Measurements from ENCODE around the gene KCNQ4. TPM values are rescaled to one million over a fixed set of nuclear protein-coding genes. Genes with fewer than 3 reads are reported as not detected.

KCNQ4 gene
- total and polyA plus RNA-seq, 2 donors (not counting 1 experiment from before 2014, with no cell fraction given) = 0.16 to 0.20 TPM

DNA sequence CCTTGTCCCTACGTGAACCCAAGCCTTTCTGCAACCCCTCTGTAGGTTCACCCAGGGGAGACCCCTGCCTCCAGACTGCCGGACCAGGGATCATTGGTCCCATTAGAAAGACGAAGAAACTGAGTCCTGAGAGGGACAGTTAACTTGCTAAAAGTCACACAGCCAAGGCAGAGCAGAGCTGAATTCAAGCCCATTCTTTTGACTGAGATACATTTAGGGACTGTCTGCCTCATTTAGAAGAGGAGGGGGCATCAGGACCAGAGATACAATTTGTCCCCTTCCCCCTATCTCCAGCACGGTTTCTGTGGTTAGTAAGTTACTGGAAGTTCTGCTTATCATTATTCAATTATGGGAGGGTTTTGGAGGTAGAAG, 19.1 kb downstream of the KCNQ4 start:
- intact Hi-C loops (cut with micrococcal nuclease) = loop anchor here (1.0 to 5.0 kb wide), 5 partner anchors 16 to 137 kb away; partner anchors contain the start of genes CITED4, NFYC and RIMS3
- H3K4me2 ChIP-seq (replicated peaks; ENCODE audit: low read depth, low read length, poor library complexity, severe bottlenecking) = peak overlapping the region; percentile 76
- H3K79me2 ChIP-seq (ENCODE audit: control insufficient read depth, insufficient read depth, low read length) = no peaks in the 10 kb centered on the region
- ChIA-PET POLR2A (no interaction called here), CTCF (interaction anchor here (1.1 to 2.2 kb wide), 2 partner anchors 28 to 30 kb away, joined by 3 to 8 read pairs; no protein-coding TSS in a partner anchor)
- peaks cover 15 to 35% of the 10 kb centered on the region in 2 donors for H3K4me1 ChIP-seq (ENCODE audit: control insufficient read depth in 2 of 2, insufficient read depth in 2 of 2, low read length in 2 of 2)
- ATAC-seq (ENCODE audit: low read depth) (no peak), DNase-seq (no peak)
- H3K4me3 ChIP-seq (ENCODE audit: control extremely low read depth in 1 of 5, extremely low read depth in 1 of 5, insufficient read depth in 1 of 5, low read depth in 2 of 5, low read length in 4 of 5) = peak overlapping the region in 4 of 5 experiments; percentile 6 to 89 (median 62)
- Mint-ChIP-seq H3K4me1 (peaks cover 28% of the 10 kb centered on the region), H3K4me3 (peak overlapping the region; percentile 81), H3K9me3 (ENCODE audit: insufficient read depth) (no peaks in the 10 kb centered on the region), H3K27ac (peak overlapping the region; percentile 53), H3K27me3 (no peaks in the 10 kb centered on the region)
- H3K27me3 ChIP-seq (replicated peaks in 1 of 4; ENCODE audit: control extremely low read depth in 1 of 4, control insufficient read depth in 3 of 4, insufficient read depth in 4 of 4, low read length in 3 of 4) = no peaks in the 10 kb centered on the region
- H3K9ac ChIP-seq (ENCODE audit: low read length) = peak overlapping the region; percentile 61
- 60% methylated on average over 3 of the region's 4 CpGs for WGBS (ENCODE audit: insufficient coverage)
- H2AFZ ChIP-seq (ENCODE audit: insufficient read depth, low read depth, low read length, poor library complexity, severe bottlenecking) = peak overlapping the region; percentile 77
- peak overlapping the region; percentile 25 to 39 for H3K27ac ChIP-seq (ENCODE audit: low read length in 2 of 2)
- no peak for TF ChIP-seq CTCF (IDR thresholded peaks at IDR 0.05)
- no peak for TF ChIP-seq EZH2 (IDR thresholded peaks at IDR 0.05; ENCODE audit: borderline replicate concordance, insufficient read depth, low read depth, low read length, poor library complexity, severe bottlenecking)
- H4K20me1 ChIP-seq (ENCODE audit: control insufficient read depth, insufficient read depth, low read length, poor library complexity, severe bottlenecking) = no peaks in the 10 kb centered on the region
- no peaks in the 10 kb centered on the region for H3K36me3 ChIP-seq (replicated peaks in 1 of 2; ENCODE audit: control extremely low read depth in 1 of 2, control insufficient read depth in 1 of 2, extremely low read depth in 1 of 2, insufficient read depth in 2 of 2, low read length in 1 of 2)
- H3K9me3 ChIP-seq (ENCODE audit: control extremely low read depth in 1 of 3, control insufficient read depth in 2 of 3, insufficient read depth in 1 of 3, low read length in 2 of 3) = no peaks in the 10 kb centered on the region

- ATAC-seq (ENCODE audit: low read depth) (no peak), DNase-seq (peak; percentile 35)
- TF ChIP-seq CTCF (IDR thresholded peaks at IDR 0.05) (no peak), EZH2 (IDR thresholded peaks at IDR 0.05; ENCODE audit: borderline replicate concordance, insufficient read depth, low read depth, low read length, poor library complexity, severe bottlenecking) (no peak)
- Histone ChIP-seq H3K4me1 (ENCODE audit: control insufficient read depth in 2 of 2, insufficient read depth in 2 of 2, low read length in 2 of 2) (peaks cover 15 to 35% of the 10 kb centered on the region in 2 donors), H3K9me3 (ENCODE audit: control extremely low read depth in 1 of 3, control insufficient read depth in 2 of 3, insufficient read depth in 1 of 3, low read length in 2 of 3) (no peaks in the 10 kb centered on the region), H2AFZ (ENCODE audit: insufficient read depth, low read depth, low read length, poor library complexity, severe bottlenecking) (no peak overlapping the region), H4K20me1 (ENCODE audit: control insufficient read depth, insufficient read depth, low read length, poor library complexity, severe bottlenecking) (no peaks in the 10 kb centered on the region), H3K27ac (ENCODE audit: low read length in 2 of 2) (peak overlapping the region in 1 of 2 donors; percentile 39), H3K4me2 (replicated peaks; ENCODE audit: low read depth, low read length, poor library complexity, severe bottlenecking) (no peak overlapping the region), H3K27me3 (replicated peaks in 1 of 4; ENCODE audit: control extremely low read depth in 1 of 4, control insufficient read depth in 3 of 4, insufficient read depth in 4 of 4, low read length in 3 of 4) (no peaks in the 10 kb centered on the region), H3K9ac (ENCODE audit: low read length) (no peak overlapping the region), H3K4me3 (ENCODE audit: control extremely low read depth in 1 of 5, extremely low read depth in 1 of 5, insufficient read depth in 1 of 5, low read depth in 2 of 5, low read length in 4 of 5) (no peak overlapping the region), H3K36me3 (replicated peaks in 1 of 2; ENCODE audit: control extremely low read depth in 1 of 2, control insufficient read depth in 1 of 2, extremely low read depth in 1 of 2, insufficient read depth in 2 of 2, low read length in 1 of 2) (no peaks in the 10 kb centered on the region), H3K79me2 (ENCODE audit: control insufficient read depth, insufficient read depth, low read length) (no peaks in the 10 kb centered on the region)
- 97% methylated on average over 3 of the region's 3 CpGs for WGBS (ENCODE audit: insufficient coverage)
- no peaks in the 10 kb centered on the region for H3K9me3 Mint-ChIP-seq (ENCODE audit: insufficient read depth)
- peak overlapping the region; percentile 38 for H3K4me3 Mint-ChIP-seq
- H3K4me1 Mint-ChIP-seq = peaks cover 30% of the 10 kb centered on the region
- ChIA-PET CTCF (interaction anchor here (1.1 to 2.2 kb wide), 2 partner anchors 29 to 31 kb away, joined by 3 to 8 read pairs; no protein-coding TSS in a partner anchor), POLR2A (no interaction called here)
- no peaks in the 10 kb centered on the region for H3K27me3 Mint-ChIP-seq
- peak overlapping the region; percentile 71 for H3K27ac Mint-ChIP-seq
- intact Hi-C loops (cut with micrococcal nuclease) = loop anchor here (2.0 to 5.0 kb wide), 2 partner anchors 91 to 113 kb away; partner anchors contain the start of gene NFYC
Measured at GRCh38 chr1:40803447-40803846, 19.9 kb downstream of the KCNQ4 start.

All from B cell (primary cell).